AG04449 (cell line): ENCODE results near the gene CFAP74.

Experiments
- CTCF ChIA-PET: fragments of 350-600 bp; formaldehyde crosslinking; extraction: SDS; loops from one replicate; lab custom pipeline; 2021; ENCODE audit warnings: antibody characterized with exemption; lab: Yijun Ruan, JAX
- POLR2A ChIA-PET: fragments of 400-600, 350-600 bp; formaldehyde crosslinking; extraction: SDS; loops from one replicate; lab custom pipeline; 2020; ENCODE audit warnings: antibody characterized with exemption, inconsistent platforms; lab: Yijun Ruan, JAX
- DNase-seq: peaks from one replicate; pipeline ENCODE4 v3.0.0-alpha.2; 2010; ENCODE audit warnings: low read depth, low spot score
- H3K4me3 ChIP-seq: 2 replicates; pipeline ENCODE4 v1.5.1; 2011; ENCODE audit warnings: low read depth, mild to moderate bottlenecking, control low read depth, low read length
- TF ChIP-seq, protein P1 (sequence below): IDR thresholded peaks from one replicate; pipeline ENCODE4 v1.5.1; 2011; ENCODE audit warnings: mild to moderate bottlenecking, moderate library complexity, low read length, control low read depth, inconsistent platforms; ENCODE audit not compliant: insufficient read depth; ENCODE audit errors: missing control alignments

CFAP74 gene

DNA sequence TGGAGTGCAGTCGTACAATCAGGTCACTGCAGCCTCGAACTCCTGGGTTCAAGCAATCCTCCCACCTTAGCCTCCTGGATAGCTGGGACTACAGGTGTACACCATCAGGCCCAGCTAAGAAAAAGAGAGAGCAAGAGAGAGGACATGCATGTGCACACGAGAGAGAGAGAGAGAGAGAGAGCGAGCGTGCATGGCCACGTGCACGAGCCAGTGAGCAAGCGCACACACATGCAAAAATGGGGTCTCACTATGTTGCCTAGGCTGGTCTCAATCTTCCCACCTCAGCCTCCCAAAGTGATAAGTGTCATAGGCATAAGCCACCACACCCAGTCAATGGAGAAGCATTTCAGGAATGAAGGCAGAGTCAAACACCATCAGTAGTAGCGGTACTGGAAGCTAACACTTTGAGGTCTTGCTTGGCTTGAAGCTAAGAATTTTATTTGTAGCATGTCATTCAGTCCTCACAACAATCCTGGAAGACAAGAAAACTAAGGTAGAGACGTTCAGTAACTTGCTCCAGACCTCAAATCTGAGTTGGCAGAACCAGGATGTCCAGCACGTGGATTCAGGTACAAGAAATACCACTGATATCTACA, 127.2 kb downstream of the CFAP74 start:
- TF ChIP-seq, protein P1, sequence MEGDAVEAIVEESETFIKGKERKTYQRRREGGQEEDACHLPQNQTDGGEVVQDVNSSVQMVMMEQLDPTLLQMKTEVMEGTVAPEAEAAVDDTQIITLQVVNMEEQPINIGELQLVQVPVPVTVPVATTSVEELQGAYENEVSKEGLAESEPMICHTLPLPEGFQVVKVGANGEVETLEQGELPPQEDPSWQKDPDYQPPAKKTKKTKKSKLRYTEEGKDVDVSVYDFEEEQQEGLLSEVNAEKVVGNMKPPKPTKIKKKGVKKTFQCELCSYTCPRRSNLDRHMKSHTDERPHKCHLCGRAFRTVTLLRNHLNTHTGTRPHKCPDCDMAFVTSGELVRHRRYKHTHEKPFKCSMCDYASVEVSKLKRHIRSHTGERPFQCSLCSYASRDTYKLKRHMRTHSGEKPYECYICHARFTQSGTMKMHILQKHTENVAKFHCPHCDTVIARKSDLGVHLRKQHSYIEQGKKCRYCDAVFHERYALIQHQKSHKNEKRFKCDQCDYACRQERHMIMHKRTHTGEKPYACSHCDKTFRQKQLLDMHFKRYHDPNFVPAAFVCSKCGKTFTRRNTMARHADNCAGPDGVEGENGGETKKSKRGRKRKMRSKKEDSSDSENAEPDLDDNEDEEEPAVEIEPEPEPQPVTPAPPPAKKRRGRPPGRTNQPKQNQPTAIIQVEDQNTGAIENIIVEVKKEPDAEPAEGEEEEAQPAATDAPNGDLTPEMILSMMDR: no peak
- CTCF ChIA-PET: interaction anchor here (0.9 to 2.7 kb wide), 4 partner anchors 9 to 27 kb away, joined by 3 to 10 read pairs (median 4); no protein-coding TSS in a partner anchor
- H3K4me3 ChIP-seq: no peak overlapping the region
- DNase-seq: no peak
- POLR2A ChIA-PET: no interaction called here

DNA sequence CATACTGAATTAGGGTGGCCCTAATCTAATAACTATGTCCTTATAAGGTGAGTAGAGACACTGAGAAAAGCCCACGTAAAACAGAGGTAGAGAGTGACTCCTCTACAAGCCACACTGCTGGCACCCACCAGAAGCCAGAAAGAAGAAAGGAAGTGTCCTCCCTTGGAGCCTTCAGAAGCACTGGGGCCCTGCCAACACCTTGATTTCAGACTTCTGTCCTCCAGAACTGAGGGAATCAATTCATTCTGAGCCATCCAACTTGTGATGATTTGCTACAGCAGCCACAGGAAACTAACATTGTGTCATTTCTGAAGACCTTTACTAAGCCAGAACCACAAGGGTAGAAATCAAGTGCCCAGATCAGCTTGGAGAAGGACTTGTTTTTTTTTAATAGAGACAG, 127.7 kb downstream of the CFAP74 start:
- no peak overlapping the region for H3K4me3 ChIP-seq
- POLR2A ChIA-PET: no interaction called here
- DNase-seq: no peak
- TF ChIP-seq, protein P1: no peak
- CTCF ChIA-PET: interaction anchor here (0.9 to 2.7 kb wide), 4 partner anchors 10 to 26 kb away, joined by 3 to 10 read pairs (median 4); no protein-coding TSS in a partner anchor

DNA sequence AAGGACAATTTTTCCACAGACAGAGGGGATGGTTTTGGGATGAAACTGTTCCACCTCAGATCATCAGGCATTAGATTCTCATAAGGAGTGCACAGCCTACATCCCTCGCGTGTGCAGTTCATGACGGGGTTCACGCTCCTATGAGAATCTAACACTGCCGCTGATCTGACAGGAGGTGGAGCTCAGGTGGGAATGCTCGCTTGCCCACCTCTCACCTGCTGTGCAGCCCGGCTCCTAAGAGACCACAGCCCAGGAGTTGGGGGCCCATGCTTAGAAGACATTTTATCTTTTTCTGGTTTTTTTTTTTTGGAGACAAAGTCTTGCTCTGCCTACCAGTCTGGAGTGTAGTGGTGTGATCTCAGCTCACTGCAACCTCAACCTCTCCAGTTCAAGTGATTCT, 128.7 kb downstream of the CFAP74 start:
- ChIA-PET POLR2A (interaction anchor here (0.6 kb wide), 1 partner anchor 14 kb away, joined by 4 read pairs; no protein-coding TSS in a partner anchor), CTCF (interaction anchor here (2.7 kb wide), 1 partner anchor 11 kb away, joined by 10 read pairs; no protein-coding TSS in a partner anchor)
- H3K4me3 ChIP-seq: no peak overlapping the region
- no peak for DNase-seq
- TF ChIP-seq, protein P1: no peak

DNA sequence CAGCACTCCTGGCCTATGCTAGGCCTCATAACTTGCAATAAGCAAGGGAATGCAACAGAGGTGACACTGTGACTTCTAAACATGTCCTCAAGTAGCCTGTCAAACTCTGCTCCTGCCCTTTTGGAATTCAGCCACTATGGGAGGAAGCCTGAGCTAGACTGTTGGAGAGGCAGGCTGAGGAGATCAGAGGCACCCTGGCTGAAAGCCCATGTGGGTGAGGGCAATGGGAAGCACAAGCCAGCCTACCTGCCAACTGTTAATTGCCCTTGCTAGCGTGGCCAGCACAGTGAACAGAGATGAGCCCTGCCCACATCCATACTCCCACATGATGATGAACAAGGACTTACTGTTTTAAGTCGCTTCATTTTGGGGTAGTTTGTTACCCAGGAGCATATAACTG, 130.4 kb downstream of the CFAP74 start:
- TF ChIP-seq, protein P1: no peak
- CTCF ChIA-PET: interaction anchor here (1.9 kb wide), 1 partner anchor 33 kb away, joined by 4 read pairs; no protein-coding TSS in a partner anchor
- no peak for DNase-seq
- no peak overlapping the region for H3K4me3 ChIP-seq
- POLR2A ChIA-PET: interaction anchor here (1.4 kb wide), 1 partner anchor 10 kb away, joined by 3 read pairs; no protein-coding TSS in a partner anchor

DNA sequence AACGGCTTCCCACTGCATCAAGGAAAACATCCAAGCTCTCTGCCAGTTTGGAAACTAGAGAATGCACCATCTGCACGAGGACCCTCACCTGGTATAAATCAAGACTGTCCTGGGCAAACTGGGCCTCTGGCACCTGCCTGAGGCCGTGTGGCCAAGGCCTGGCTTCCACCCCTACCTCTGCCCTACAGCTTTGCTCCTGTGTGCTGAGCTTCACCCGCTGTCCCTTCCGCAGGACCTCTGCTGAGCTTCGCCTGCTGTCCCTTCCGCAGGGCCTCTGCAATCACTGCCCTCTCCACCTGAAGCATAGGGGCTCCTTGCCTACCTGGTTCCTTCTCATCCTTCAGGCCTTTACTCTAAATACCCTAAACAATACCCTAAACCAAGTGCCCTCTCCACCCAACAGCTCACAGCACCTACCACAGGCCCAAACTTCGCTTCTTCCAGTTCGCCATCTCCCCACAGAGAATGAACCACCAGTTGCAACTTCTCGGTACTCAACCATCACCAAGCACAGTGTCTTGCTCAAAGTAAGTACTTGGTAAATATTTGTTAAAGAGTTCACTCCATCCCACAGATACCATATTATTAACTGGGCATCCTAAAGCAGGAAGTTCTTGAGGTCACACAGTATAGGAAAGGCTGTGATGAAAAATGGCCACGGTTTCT, 131.1 kb downstream of the CFAP74 start:
- DNase-seq: no peak
- POLR2A ChIA-PET: interaction anchor here (1.4 kb wide), 1 partner anchor 11 kb away, joined by 3 read pairs; no protein-coding TSS in a partner anchor
- H3K4me3 ChIP-seq: no peak overlapping the region
- CTCF ChIA-PET: interaction anchor here (1.9 to 2.5 kb wide), 2 partner anchors 14 to 34 kb away, joined by 4 to 7 read pairs; no protein-coding TSS in a partner anchor
- TF ChIP-seq, protein P1: no peak
